Stomach (tissue), 9 donors: ENCODE measurements around the gene XRCC3. TPM values are rescaled to one million over a fixed set of nuclear protein-coding genes. Genes with fewer than 3 reads are reported as not detected.
A peak's percentile ranks its signal among the peaks of the same experiment; 100 is the strongest.

Source experiments
- DNase-seq, 2 donors: peaks; one replicate each; pipeline versions ENCODE4 v3.0.0 to v3.0.0-alpha.2; 2013 to 2019
- H3K27ac ChIP-seq, 5 donors: fragments of 200-600 bp in 4 of 5; sonication (generic) in 4 of 5; one replicate each; pipeline ENCODE4 v1.5.1; 2013 to 2019; ENCODE audit warnings: mild to moderate bottlenecking in 1 of 5, moderate library complexity in 1 of 5
- H3K27me3 ChIP-seq, 3 donors: fragments of 200-600 bp; sonication (generic); one replicate each; pipeline ENCODE4 v1.5.1; 2017 to 2019; ENCODE audit warnings: mixed run types in 1 of 3
- H3K36me3 ChIP-seq, 4 donors: fragments of 200-600 bp; sonication (generic); 1 replicate in 3 of 4; 2 replicates in 1 of 4; pipeline ENCODE4 v1.5.1; 2016 to 2019
- H3K4me1 ChIP-seq, 4 donors: fragments of 200-600 bp; sonication (generic); one replicate each; pipeline ENCODE4 v1.5.1; 2016 to 2019
- H3K4me3 ChIP-seq, 4 donors: fragments of 200-600 bp; sonication (generic) in 3 of 4; one replicate each; pipeline ENCODE4 v1.5.1; 2016 to 2019; ENCODE audit warnings: mild to moderate bottlenecking in 1 of 4
- H3K9me3 ChIP-seq, 4 donors: fragments of 200-600 bp; sonication (generic); one replicate each; pipeline ENCODE4 v1.5.1; 2016 to 2019
- CTCF ChIP-seq, 7 experiments: fragments of 450-650 bp in 4 of 7; fragments of 200-600 bp in 3 of 7; sonication (generic) in 3 of 7; IDR thresholded peaks; one replicate each; pipeline ENCODE4 v1.5.1; 2016 to 2019; ENCODE audit warnings: antibody characterized with exemption in 7 of 7, control low read depth in 2 of 7, mild to moderate bottlenecking in 1 of 7
- EP300 ChIP-seq: sonication (generic); formaldehyde crosslinking; IDR thresholded peaks from one replicate; pipeline ENCODE4 v1.6.1; 2017; ENCODE audit warnings: antibody characterized with exemption
- POLR2A ChIP-seq, 4 donors: fragments of 450-650 bp; IDR thresholded peaks; one replicate each; pipeline ENCODE4 v1.6.1; 2016; ENCODE audit warnings: antibody characterized with exemption in 4 of 4, control low read depth in 2 of 4, mild to moderate bottlenecking in 1 of 4, moderate library complexity in 1 of 4
- POLR2AphosphoS5 ChIP-seq, 3 donors: sonication (generic); formaldehyde crosslinking; IDR thresholded peaks; one replicate each; pipeline ENCODE4 v1.6.1; 2016; ENCODE audit warnings: antibody characterized with exemption in 3 of 3
- WGBS, 5 donors: extraction: QIAGEN DNeasy Blood & Tissue Kit in 3 of 5; methylation state at CpG; one replicate each; pipeline versions ENCODE4 v1.1.5 to v1.1.7; 2013 to 2018; 5-methylcytosine and 5-hydroxymethylcytosine counted together
- intact Hi-C: fragments of 100-400 bp; cut with DNase I; formaldehyde crosslinking; loops from one replicate; pipeline ENCODE4 v1.15.1; 2023; ENCODE audit warnings: low total_unique reads
- polyA plus RNA-seq, 3 donors: library from polyadenylated mRNA; stranded (reverse); fragments of 200-250 nt; gene quantifications; one replicate each; pipeline ENCODE4 v1.2.3, GENCODE V29; 2013
- total RNA-seq, 5 donors: library from RNA; depleted of rRNA; stranded (reverse); fragments of >200 nt; gene quantifications; one replicate each; pipeline versions ENCODE4 v1.1.0 to v1.2.3, GENCODE V29; 2014 to 2016
- donor health status: healthy with polysubstance abuse.
- donor health status: Bipolar disorder and iron deficiency.
- donor health status: healthy.

XRCC3 gene
- total and polyA plus RNA-seq, 8 donors = 2.6 to 70.1 (median 6.3) TPM

- H3K4me1 ChIP-seq = peaks cover 11 to 60% (median 48%) of the 10 kb centered on the region in 4 donors
Measured at GRCh38 chr14:103705118-103705503, 10.1 kb downstream of the XRCC3 start.

GRCh38 chr14:103704708-103705107 lies 10.5 kb downstream of the XRCC3 start:
- no peak for TF ChIP-seq POLR2AphosphoS5 (IDR thresholded peaks at IDR 0.05)
- TF ChIP-seq CTCF (IDR thresholded peaks at IDR 0.05) = no peak
- no peak for TF ChIP-seq POLR2A (IDR thresholded peaks at IDR 0.05)
- TF ChIP-seq EP300 = no peak
- DNase-seq = peak in 1 of 2 donors; percentile 13
- Histone ChIP-seq H3K4me1 (peaks cover 10 to 60% (median 45%) of the 10 kb centered on the region in 4 donors), H3K36me3 (peaks cover 25 to 96% (median 85%) of the 10 kb centered on the region in 4 donors), H3K27me3 (no peaks in the 10 kb centered on the region), H3K9me3 (no peaks in the 10 kb centered on the region), H3K27ac (peak overlapping the region; percentile 22 to 75 (median 72)), H3K4me3 (no peak overlapping the region)
- intact Hi-C loops = no loop called here
- WGBS, 5 donors = 67 to 85% (median 75%) methylated on average over 13 of the region's 13 CpGs

More at GRCh38 chr14:103705118-103705503, 10.1 kb downstream of the XRCC3 start:
- TF ChIP-seq POLR2A (IDR thresholded peaks at IDR 0.05) = no peak
- peak in 1 of 3 donors; percentile 57 for TF ChIP-seq POLR2AphosphoS5 (IDR thresholded peaks at IDR 0.05)
- H3K27ac ChIP-seq = peak overlapping the region; percentile 22 to 75 (median 72)
- no peak overlapping the region for H3K4me3 ChIP-seq
- H3K27me3 ChIP-seq = no peaks in the 10 kb centered on the region
- 31 to 55% (median 42%) methylated on average over 7 to 15 of the region's 15 CpGs for WGBS, 5 donors
- H3K9me3 ChIP-seq = no peaks in the 10 kb centered on the region
- peaks cover 21 to 92% (median 83%) of the 10 kb centered on the region in 4 donors for H3K36me3 ChIP-seq
- intact Hi-C loops = no loop called here
- DNase-seq = peak; percentile 81 to 89

- Histone ChIP-seq H3K9me3 (no peaks in the 10 kb centered on the region), H3K4me3 (no peak overlapping the region), H3K27me3 (no peaks in the 10 kb centered on the region), H3K27ac (peak overlapping the region in 2 of 5 donors; percentile 52 to 72), H3K36me3 (peaks cover 32 to 98% (median 91%) of the 10 kb centered on the region in 4 donors), H3K4me1 (peaks cover 14 to 60% (median 47%) of the 10 kb centered on the region in 4 donors)
- DNase-seq = peak in 1 of 2 donors; percentile 28
- intact Hi-C loops = no loop called here
- WGBS, 5 donors = 73 to 86% (median 81%) methylated on average over 23 to 24 of the region's 24 CpGs
- TF ChIP-seq POLR2AphosphoS5 (IDR thresholded peaks at IDR 0.05) (no peak), CTCF (IDR thresholded peaks at IDR 0.05) (no peak)
Measured at GRCh38 chr14:103703433-103704385, 11.5 kb downstream of the XRCC3 start.

- Histone ChIP-seq H3K4me3 (no peak overlapping the region), H3K4me1 (peaks cover 16 to 60% (median 48%) of the 10 kb centered on the region in 4 donors), H3K9me3 (no peaks in the 10 kb centered on the region), H3K27ac (no peak overlapping the region), H3K36me3 (peaks cover 32 to 100% (median 91%) of the 10 kb centered on the region in 4 donors), H3K27me3 (no peaks in the 10 kb centered on the region)
- TF ChIP-seq EP300 (no peak), POLR2AphosphoS5 (IDR thresholded peaks at IDR 0.05) (no peak), POLR2A (IDR thresholded peaks at IDR 0.05) (no peak), CTCF (IDR thresholded peaks at IDR 0.05) (no peak)
- intact Hi-C loops = no loop called here
- DNase-seq = peak in 1 of 2 donors; percentile 5
- WGBS, 5 donors = 85 to 90% (median 89%) methylated on average over 27 to 29 of the region's 29 CpGs
Measured at GRCh38 chr14:103702497-103703432, 12.5 kb downstream of the XRCC3 start.
